Esophagus muscularis mucosa (tissue), 4 donors: ENCODE measurements around the gene UBALD1. TPM values are rescaled to one million over a fixed set of nuclear protein-coding genes. Genes with fewer than 3 reads are reported as not detected.
A peak's percentile ranks its signal among the peaks of the same experiment; 100 is the strongest.

Experiments
- DNase-seq: peaks from one replicate; pipeline ENCODE4 v3.0.0-alpha.2; 2017; ENCODE audit errors: extremely low spot score
- H3K27ac ChIP-seq, 4 donors: fragments of 200-600 bp; sonication (generic); replicated peaks in 1 of 4; 1 replicate in 3 of 4; 2 replicates in 1 of 4; pipeline ENCODE4 v1.5.1; 2016 to 2019; ENCODE audit warnings: mild to moderate bottlenecking in 1 of 4
- H3K27me3 ChIP-seq, 4 donors: fragments of 200-600 bp; sonication (generic); one replicate each; pipeline versions ENCODE4 v1.5.1 to v1.6.0; 2016 to 2019
- H3K36me3 ChIP-seq, 4 donors: fragments of 200-600 bp; sonication (generic); one replicate each; pipeline ENCODE4 v1.5.1; 2016 to 2019
- H3K4me1 ChIP-seq, 4 donors: fragments of 200-600 bp; sonication (generic); one replicate each; pipeline ENCODE4 v1.5.1; 2016 to 2019
- H3K4me3 ChIP-seq, 4 donors: fragments of 200-600 bp; sonication (generic); 1 replicate in 2 of 4; 2 replicates in 2 of 4; pipeline ENCODE4 v1.5.1; 2016 to 2019; ENCODE audit warnings: mild to moderate bottlenecking in 4 of 4, moderate library complexity in 1 of 4
- H3K9me3 ChIP-seq, 4 donors: fragments of 200-600 bp; sonication (generic); 1 replicate in 3 of 4; 2 replicates in 1 of 4; pipeline ENCODE4 v1.5.1; 2016 to 2019
- EP300 ChIP-seq: sonication (generic); formaldehyde crosslinking; IDR thresholded peaks from one replicate; pipeline ENCODE4 v1.6.1; 2017; ENCODE audit warnings: antibody characterized with exemption
- POLR2A ChIP-seq: fragments of 450-650 bp; IDR thresholded peaks from one replicate; pipeline ENCODE4 v1.6.1; 2017; ENCODE audit warnings: antibody characterized with exemption, moderate library complexity, mild to moderate bottlenecking, low read depth
- POLR2AphosphoS5 ChIP-seq, 2 donors: sonication (generic); formaldehyde crosslinking; IDR thresholded peaks; one replicate each; pipeline ENCODE4 v1.6.1; 2017; ENCODE audit warnings: antibody characterized with exemption in 2 of 2
- WGBS: methylation state at CpG from one replicate; pipeline ENCODE4 v1.1.5; 2018; 5-methylcytosine and 5-hydroxymethylcytosine counted together
- intact Hi-C: fragments of 100-400 bp; cut with DNase I; formaldehyde crosslinking; loops from one replicate; pipeline ENCODE4 v1.15.1; 2023
- total RNA-seq, 4 donors: library from RNA; depleted of rRNA; stranded (reverse); fragments of >200 nt; gene quantifications; one replicate each; pipeline versions ENCODE4 v1.1.0 to v1.2.1, GENCODE V29; 2016
- TF ChIP-seq, protein P1 (sequence below), 3 experiments: fragments of 200-600 bp in 2 of 3; fragments of 450-650 bp in 1 of 3; sonication (generic) in 2 of 3; IDR thresholded peaks; one replicate each; pipeline ENCODE4 v1.5.1; 2017 to 2019; ENCODE audit warnings: antibody characterized with exemption in 3 of 3, mild to moderate bottlenecking in 2 of 3, moderate library complexity in 1 of 3

The UBALD1 gene
- total RNA-seq, 4 donors from 2014 or later, result 11.2 to 34.6 (median 17.9) TPM

DNA sequence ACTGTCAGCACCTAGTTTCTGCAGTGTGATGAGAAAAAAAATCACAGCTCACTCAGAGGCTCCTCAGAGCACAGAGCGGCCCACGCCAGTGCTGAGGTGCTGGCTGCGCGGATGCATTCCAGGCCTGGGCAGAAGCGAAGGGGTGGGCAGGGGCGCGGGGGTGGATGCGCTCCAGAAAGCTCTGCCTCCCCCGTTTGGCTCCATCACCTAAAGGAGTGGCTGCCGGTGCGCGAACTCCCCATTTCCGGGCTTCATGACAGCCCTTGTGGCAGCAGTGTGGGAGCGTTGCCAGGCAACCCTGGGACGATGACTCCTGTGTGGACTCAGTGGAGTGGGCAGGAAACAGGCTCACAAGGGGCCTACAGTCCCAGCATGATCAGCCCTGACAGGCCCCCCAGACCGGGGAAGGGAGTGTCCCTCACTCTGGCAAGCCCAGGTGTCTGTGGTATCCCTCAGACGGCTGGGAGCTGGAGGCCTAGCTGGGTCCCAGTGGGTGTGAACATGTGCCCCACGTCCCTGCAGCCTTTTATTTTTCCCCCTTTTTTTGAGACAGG is 45.8 kb upstream of the UBALD1 start:
- Histone ChIP-seq H3K4me1 (peaks cover 23 to 42% (median 35%) of the 10 kb centered on the region in 4 donors), H3K36me3 (peaks cover 17 to 83% (median 55%) of the 10 kb centered on the region in 4 donors), H3K4me3 (no peak overlapping the region), H3K27ac (peak overlapping the region in 3 of 4 donors; percentile 10 to 44 (median 20)), H3K27me3 (no peaks in the 10 kb centered on the region), H3K9me3 (no peaks in the 10 kb centered on the region)
- intact Hi-C loops, result no loop called here
- DNase-seq, result no peak
- WGBS, result 63% methylated on average over 18 of the region's 18 CpGs
- TF ChIP-seq POLR2A (no peak), EP300 (no peak), POLR2AphosphoS5 (IDR thresholded peaks at IDR 0.05) (no peak)
- TF ChIP-seq, protein P1, sequence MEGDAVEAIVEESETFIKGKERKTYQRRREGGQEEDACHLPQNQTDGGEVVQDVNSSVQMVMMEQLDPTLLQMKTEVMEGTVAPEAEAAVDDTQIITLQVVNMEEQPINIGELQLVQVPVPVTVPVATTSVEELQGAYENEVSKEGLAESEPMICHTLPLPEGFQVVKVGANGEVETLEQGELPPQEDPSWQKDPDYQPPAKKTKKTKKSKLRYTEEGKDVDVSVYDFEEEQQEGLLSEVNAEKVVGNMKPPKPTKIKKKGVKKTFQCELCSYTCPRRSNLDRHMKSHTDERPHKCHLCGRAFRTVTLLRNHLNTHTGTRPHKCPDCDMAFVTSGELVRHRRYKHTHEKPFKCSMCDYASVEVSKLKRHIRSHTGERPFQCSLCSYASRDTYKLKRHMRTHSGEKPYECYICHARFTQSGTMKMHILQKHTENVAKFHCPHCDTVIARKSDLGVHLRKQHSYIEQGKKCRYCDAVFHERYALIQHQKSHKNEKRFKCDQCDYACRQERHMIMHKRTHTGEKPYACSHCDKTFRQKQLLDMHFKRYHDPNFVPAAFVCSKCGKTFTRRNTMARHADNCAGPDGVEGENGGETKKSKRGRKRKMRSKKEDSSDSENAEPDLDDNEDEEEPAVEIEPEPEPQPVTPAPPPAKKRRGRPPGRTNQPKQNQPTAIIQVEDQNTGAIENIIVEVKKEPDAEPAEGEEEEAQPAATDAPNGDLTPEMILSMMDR (IDR thresholded peaks at IDR 0.05), result no peak

- WGBS, result 91% methylated on average over 24 of the region's 29 CpGs
- DNase-seq, result no peak
- TF ChIP-seq EP300 (no peak), POLR2AphosphoS5 (IDR thresholded peaks at IDR 0.05) (no peak), POLR2A (no peak)
- TF ChIP-seq, protein P1 (IDR thresholded peaks at IDR 0.05), result no peak
- H3K27ac ChIP-seq, result peak overlapping the region in 2 of 4 donors; percentile 10 to 44
- intact Hi-C loops, result no loop called here
- no peak overlapping the region for H3K4me3 ChIP-seq
- no peaks in the 10 kb centered on the region for H3K9me3 ChIP-seq
- peaks cover 15 to 35% (median 29%) of the 10 kb centered on the region in 4 donors for H3K4me1 ChIP-seq
- peaks cover 13 to 83% (median 56%) of the 10 kb centered on the region in 4 donors for H3K36me3 ChIP-seq
- no peaks in the 10 kb centered on the region for H3K27me3 ChIP-seq
These were observed 45.0 kb upstream of the UBALD1 start for GRCh38 chr16:4659363-4660353.

DNA sequence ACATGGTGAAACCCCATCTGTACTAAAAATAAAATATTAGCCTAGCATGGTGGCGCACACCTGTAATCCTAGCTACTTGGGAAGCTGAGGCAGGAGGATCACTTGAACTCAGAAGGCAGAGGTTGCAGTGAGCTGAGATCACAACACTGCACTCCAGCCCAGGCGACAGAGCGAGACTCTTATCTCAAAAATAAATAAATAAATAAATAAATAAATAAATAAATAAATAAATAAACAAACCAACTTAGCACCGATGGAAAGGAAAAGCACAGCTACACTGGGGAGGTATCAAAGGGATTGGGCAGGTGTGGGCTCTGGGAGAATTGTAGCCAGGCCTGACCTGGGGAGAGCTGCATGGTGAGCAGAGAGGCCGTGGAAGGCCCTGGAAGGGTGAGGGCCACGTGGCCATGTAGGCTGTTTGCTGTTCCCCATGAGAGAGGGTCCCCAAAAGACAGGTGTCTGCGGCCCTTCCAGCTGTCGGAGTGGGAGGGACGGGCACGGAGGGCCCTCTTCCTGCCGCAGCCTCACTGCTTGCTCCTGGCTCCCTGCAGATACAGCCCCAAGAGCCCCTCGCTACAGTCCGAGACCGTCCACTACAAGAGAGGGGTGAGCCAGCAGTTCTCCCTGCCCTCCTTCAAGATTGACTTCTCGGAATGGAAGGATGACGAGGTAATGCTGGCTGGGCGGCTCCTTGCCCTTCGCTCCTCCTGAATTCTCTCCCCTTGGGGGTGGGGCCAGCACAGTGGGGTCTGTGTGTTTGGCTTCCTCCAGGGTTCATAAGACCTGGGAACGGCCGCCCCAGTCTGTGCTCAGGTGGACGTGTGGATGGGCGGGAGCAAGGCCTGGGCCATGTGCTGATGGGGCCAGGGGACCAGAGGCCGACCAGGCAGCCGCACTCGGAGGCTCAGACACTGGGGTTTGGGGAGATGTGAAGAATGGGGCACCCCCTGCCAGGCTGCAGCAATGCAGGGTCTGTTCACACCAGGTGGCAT is 42.3 kb upstream of the UBALD1 start:
- no peak overlapping the region for H3K4me3 ChIP-seq
- no peak for DNase-seq
- WGBS, result 90% methylated on average over 18 of the region's 25 CpGs
- H3K4me1 ChIP-seq, result peaks cover 7 to 25% (median 19%) of the 10 kb centered on the region in 4 donors
- no peak overlapping the region for H3K27ac ChIP-seq
- TF ChIP-seq, protein P1 (IDR thresholded peaks at IDR 0.05), result no peak
- TF ChIP-seq POLR2A, result no peak
- intact Hi-C loops, result no loop called here
- no peaks in the 10 kb centered on the region for H3K9me3 ChIP-seq
- H3K27me3 ChIP-seq, result no peaks in the 10 kb centered on the region
- peaks cover 25 to 94% (median 77%) of the 10 kb centered on the region in 4 donors for H3K36me3 ChIP-seq

DNA sequence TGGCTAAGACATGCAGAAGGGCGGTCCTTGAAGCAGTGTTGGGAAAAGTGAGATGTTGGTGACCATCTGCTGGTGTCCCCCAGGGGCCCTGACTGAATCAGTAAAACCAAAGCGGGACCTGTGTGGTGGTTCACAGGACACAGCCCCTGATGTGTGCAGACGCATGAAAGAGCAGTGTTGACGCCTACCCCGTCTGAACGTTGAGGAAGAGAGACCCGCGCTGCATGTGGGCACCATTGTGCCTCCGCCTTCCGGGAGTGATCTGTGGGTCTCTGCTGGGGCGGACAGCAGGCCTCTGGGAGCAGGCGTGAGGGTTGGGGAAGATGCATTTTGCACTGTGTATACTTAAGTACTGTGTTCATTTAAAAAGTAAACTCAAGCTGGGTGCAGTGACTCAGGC is 41.5 kb upstream of the UBALD1 start:
- WGBS, result 92% methylated on average over 12 of the region's 12 CpGs
- Histone ChIP-seq H3K36me3 (peaks cover 33 to 95% (median 85%) of the 10 kb centered on the region in 4 donors), H3K4me1 (peaks cover 7 to 21% (median 16%) of the 10 kb centered on the region in 4 donors), H3K4me3 (no peak overlapping the region), H3K27ac (no peak overlapping the region), H3K27me3 (no peaks in the 10 kb centered on the region), H3K9me3 (no peaks in the 10 kb centered on the region)
- DNase-seq, result no peak
- intact Hi-C loops, result no loop called here
- TF ChIP-seq EP300 (no peak), POLR2A (no peak), POLR2AphosphoS5 (IDR thresholded peaks at IDR 0.05) (no peak)
- TF ChIP-seq, protein P1 (IDR thresholded peaks at IDR 0.05), result no peak
